ENCODE results near the gene PIAS2.
"Not testable (repeated sequence)": the region's sequence is repeated elsewhere in the genome, so short reads cannot be mapped to it uniquely, and the experiment has no call there.

Gene PIAS2

DNA sequence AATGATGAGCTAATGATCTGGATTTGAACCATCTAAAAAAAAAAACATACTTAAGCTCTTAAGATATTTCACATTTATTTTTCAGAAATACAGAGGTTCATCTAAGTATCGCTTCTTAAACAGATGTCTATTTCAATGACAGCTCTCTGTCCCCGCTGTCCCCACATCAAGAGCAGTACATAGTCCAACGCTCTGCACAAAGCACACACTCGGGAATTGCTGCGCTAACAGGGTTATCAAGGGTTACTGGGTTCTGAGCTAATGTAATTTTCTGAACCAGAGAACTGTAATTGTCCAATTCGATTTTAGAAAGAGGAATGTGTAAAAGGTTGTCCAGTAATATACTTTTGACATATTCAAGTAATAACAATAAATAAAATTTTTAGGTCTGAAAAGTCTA lies 101.6 kb downstream of the PIAS2 start:
- Histone ChIP-seq H3K4me3 (ENCODE audit: low read length) (no peak overlapping the region), H3K36me3 (ENCODE audit: control insufficient read depth, insufficient read depth, low read length) (no peaks in the 10 kb centered on the region), H3K27ac (ENCODE audit: low read depth, low read length) (no peak overlapping the region)

DNA sequence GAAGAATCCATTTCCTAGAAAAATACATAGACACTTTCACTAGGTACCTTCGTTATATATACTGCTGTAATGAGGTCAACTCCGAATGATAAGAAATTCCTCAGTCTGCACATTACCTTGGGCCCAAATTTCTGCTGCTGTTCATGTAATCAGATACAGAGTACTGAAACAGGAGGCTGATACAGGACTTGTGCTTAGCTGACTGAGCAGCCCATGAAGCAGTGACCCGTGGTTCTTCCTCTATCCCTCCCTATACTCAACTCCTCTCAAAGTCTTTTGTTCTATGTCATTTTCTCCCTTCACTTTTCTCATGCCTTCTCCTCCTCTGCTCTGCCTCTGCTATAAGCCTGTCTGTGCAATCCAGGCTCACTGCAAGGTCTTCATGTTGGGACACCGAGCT lies 102.9 kb downstream of the PIAS2 start:
- H3K27ac ChIP-seq (ENCODE audit: low read depth, low read length), result no peak overlapping the region
- H3K4me1 ChIP-seq (ENCODE audit: control insufficient read depth, insufficient read depth, low read length), result no peaks in the 10 kb centered on the region
- H3K4me3 ChIP-seq (ENCODE audit: low read length), result no peak overlapping the region
- H3K9ac ChIP-seq (ENCODE audit: low read length), result no peak overlapping the region
- no peaks in the 10 kb centered on the region for H3K27me3 ChIP-seq (ENCODE audit: control insufficient read depth, insufficient read depth, low read length)
- H3K36me3 ChIP-seq (ENCODE audit: control insufficient read depth, insufficient read depth, low read length), result no peaks in the 10 kb centered on the region

More for the DNA sequence above, 101.6 kb downstream of the PIAS2 start:
- Histone ChIP-seq H3K4me1 (ENCODE audit: control insufficient read depth, insufficient read depth, low read length) (no peaks in the 10 kb centered on the region), H3K9ac (ENCODE audit: low read length) (no peak overlapping the region), H3K27me3 (ENCODE audit: control insufficient read depth, insufficient read depth, low read length) (no peaks in the 10 kb centered on the region)

DNA sequence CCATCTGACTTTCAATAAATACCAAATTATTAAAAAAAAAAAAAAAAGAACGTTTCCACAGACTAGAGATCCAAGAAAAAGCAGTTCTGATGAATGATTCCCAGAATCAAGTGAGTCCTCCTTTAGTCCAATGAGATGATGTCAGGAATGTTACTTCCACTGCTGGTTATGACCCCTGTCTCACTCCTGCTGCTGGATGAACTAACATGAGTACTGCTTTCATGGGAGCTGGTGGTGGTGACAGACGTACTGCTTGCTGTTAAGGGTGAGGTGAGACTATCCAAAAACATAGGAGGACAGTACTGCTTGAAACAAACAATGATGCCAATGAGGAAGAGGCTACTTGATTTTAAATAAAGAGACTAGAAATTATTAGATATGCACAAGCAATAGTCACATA lies 105.0 kb downstream of the PIAS2 start:
- Histone ChIP-seq H3K4me1 (ENCODE audit: control insufficient read depth, insufficient read depth, low read length) (no peaks in the 10 kb centered on the region), H3K36me3 (ENCODE audit: control insufficient read depth, insufficient read depth, low read length) (no peaks in the 10 kb centered on the region), H3K27me3 (ENCODE audit: control insufficient read depth, insufficient read depth, low read length) (no peaks in the 10 kb centered on the region), H3K4me3 (ENCODE audit: low read length) (no peak overlapping the region), H3K9ac (ENCODE audit: low read length) (no peak overlapping the region), H3K27ac (ENCODE audit: low read depth, low read length) (no peak overlapping the region)

DNA sequence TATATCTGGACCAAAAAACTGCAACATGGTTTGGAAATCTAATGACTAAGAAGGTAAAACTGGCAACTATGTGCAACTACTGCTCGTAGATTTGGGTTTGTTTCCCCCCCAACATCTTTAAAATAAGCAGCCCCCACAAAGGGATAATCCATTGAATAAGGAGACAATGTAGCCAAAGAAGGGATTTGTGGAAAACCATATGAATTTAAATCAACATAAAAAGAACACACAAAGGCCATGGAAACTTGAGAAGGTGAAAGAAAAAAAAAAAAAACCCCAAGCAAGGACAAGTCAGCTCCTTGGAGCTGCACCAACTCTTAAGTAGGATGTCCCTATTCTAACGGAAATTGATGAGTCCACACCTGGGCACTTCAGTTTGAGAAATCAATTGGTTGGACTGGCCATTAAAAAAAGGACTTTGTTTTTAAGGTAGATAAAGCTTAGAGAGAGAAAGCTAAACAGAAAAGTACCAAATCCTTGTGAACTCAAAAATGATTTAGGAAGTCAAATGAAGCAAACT lies 106.8 kb downstream of the PIAS2 start:
- Histone ChIP-seq H3K4me3 (ENCODE audit: low read length) (no peak overlapping the region), H3K27ac (ENCODE audit: low read depth, low read length) (no peak overlapping the region), H3K27me3 (ENCODE audit: control insufficient read depth, insufficient read depth, low read length) (no peaks in the 10 kb centered on the region), H3K9ac (ENCODE audit: low read length) (no peak overlapping the region), H3K36me3 (ENCODE audit: control insufficient read depth, insufficient read depth, low read length) (no peaks in the 10 kb centered on the region), H3K4me1 (ENCODE audit: control insufficient read depth, insufficient read depth, low read length) (no peaks in the 10 kb centered on the region)

DNA sequence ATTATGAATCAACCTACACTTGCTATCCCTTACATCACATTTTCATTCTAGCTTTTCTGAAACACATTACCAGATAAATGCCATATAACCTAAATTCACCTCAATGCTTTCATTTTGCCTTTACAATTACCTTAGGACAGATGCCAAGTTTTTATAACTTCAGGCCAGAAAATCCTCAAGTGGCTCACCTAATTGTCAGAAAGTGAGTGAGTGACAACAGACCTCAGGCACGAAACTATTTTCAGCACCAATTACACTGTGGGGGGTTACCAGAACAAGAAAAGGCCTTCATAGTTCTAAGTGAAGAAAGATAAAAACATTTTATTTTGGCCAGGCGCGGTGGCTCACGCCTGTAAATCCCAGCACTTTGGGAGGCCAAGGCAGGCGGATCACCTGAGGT lies 108.2 kb downstream of the PIAS2 start:
- Histone ChIP-seq H3K36me3 (ENCODE audit: control insufficient read depth, insufficient read depth, low read length) (no peaks in the 10 kb centered on the region), H3K27me3 (ENCODE audit: control insufficient read depth, insufficient read depth, low read length) (no peaks in the 10 kb centered on the region), H3K27ac (ENCODE audit: low read depth, low read length) (no peak overlapping the region), H3K4me3 (ENCODE audit: low read length) (no peak overlapping the region), H3K4me1 (ENCODE audit: control insufficient read depth, insufficient read depth, low read length) (no peaks in the 10 kb centered on the region), H3K9ac (ENCODE audit: low read length) (no peak overlapping the region)

DNA sequence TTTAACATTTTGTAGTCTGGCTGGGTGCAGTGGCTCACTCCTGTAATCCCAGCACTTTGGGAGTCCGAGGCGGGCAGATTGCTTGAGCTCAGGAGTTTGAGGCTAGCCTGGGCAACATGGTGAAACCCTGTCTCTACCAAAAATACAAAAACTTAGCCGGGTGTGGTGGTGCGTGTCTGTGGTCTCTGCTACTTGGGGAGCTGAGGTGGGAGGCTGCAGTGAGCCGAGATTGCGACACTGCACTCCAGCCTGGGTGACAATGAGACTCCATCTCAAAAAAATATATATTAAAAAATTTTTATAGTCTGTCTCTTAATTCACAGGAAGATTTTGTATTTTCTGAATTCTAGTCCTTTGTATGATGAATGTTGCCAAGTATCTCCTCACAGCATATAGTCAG lies 121.4 kb downstream of the PIAS2 start:
- H3K4me1 ChIP-seq (ENCODE audit: control insufficient read depth, insufficient read depth, low read length); H3K4me3 ChIP-seq (ENCODE audit: low read length): not testable (repeated sequence)

DNA sequence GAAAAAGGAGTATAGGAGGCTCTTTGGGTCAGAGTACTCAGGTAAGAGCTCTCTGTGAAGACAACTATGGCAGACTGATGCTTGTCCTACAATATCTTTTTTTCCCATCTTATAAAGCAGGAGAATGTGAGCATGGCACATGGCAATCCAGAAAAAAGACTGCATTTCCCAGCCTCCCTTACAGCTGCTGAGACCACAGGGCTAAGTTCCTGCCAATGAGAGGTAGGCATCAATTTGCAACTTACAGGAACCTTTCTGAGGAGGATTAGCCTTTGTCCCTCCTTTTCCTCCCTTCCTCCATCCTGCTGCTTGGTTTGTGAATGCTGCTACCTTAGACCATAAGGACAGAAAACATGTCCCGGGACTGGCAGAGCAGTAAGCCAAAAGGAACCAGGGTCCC lies 122.7 kb downstream of the PIAS2 start:
- Histone ChIP-seq H3K9ac (ENCODE audit: low read length) (no peak overlapping the region), H3K4me1 (ENCODE audit: control insufficient read depth, insufficient read depth, low read length) (no peaks in the 10 kb centered on the region), H3K4me3 (ENCODE audit: low read length) (no peak overlapping the region), H3K27ac (ENCODE audit: low read depth, low read length) (no peak overlapping the region), H3K36me3 (ENCODE audit: control insufficient read depth, insufficient read depth, low read length) (no peaks in the 10 kb centered on the region), H3K27me3 (ENCODE audit: control insufficient read depth, insufficient read depth, low read length) (no peaks in the 10 kb centered on the region)

More for the DNA sequence above, 121.4 kb downstream of the PIAS2 start:
- not testable (repeated sequence) for H3K36me3 ChIP-seq (ENCODE audit: control insufficient read depth, insufficient read depth, low read length); H3K27me3 ChIP-seq (ENCODE audit: control insufficient read depth, insufficient read depth, low read length); H3K27ac ChIP-seq (ENCODE audit: low read depth, low read length); H3K9ac ChIP-seq (ENCODE audit: low read length)

DNA sequence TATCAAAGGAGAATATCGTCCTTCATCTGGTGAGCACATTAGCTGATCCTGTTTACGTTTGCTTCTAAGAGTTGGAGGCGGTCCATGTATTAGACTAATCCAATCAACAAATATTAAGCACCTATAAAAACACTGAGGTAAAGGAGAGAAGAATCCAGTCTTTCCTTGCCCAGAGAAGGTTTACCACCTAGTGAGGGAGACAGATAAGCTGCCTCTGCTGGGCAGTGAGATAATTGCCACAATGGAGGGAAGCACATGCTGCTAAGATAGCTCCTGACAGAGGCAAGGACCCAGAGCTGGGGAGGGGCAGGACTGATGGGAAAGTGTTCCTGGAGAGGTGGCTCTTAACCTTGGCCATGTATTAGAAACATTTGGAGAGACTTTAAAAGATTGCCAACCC lies 123.7 kb downstream of the PIAS2 start:
- no peak overlapping the region for H3K9ac ChIP-seq (ENCODE audit: low read length)
- H3K4me3 ChIP-seq (ENCODE audit: low read length), result no peak overlapping the region
- H3K27me3 ChIP-seq (ENCODE audit: control insufficient read depth, insufficient read depth, low read length), result no peaks in the 10 kb centered on the region
- no peaks in the 10 kb centered on the region for H3K4me1 ChIP-seq (ENCODE audit: control insufficient read depth, insufficient read depth, low read length)
- no peak overlapping the region for H3K27ac ChIP-seq (ENCODE audit: low read depth, low read length)
- no peaks in the 10 kb centered on the region for H3K36me3 ChIP-seq (ENCODE audit: control insufficient read depth, insufficient read depth, low read length)

DNA sequence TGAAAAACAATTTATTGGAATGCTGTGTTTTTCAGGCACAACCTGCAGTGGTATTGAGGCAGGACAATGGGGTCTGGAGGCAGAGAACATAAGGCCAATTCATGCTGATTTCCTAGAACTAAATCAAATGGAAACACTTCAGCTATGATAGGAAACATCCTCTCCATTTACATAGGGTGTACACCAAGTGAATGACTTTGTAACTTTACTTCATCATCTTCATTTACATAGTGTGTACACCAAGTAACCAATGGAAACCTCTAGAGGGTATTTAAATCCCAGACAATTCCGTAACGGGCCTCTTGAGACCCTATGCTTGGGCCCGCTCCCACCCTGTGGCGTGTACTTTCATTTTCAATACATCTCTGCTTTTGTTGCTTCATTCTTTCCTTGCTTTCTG lies 128.2 kb downstream of the PIAS2 start:
- Histone ChIP-seq H3K4me3 (ENCODE audit: low read length) (no peak overlapping the region), H3K27me3 (ENCODE audit: control insufficient read depth, insufficient read depth, low read length) (no peaks in the 10 kb centered on the region), H3K36me3 (ENCODE audit: control insufficient read depth, insufficient read depth, low read length) (no peaks in the 10 kb centered on the region), H3K27ac (ENCODE audit: low read depth, low read length) (no peak overlapping the region), H3K9ac (ENCODE audit: low read length) (no peak overlapping the region), H3K4me1 (ENCODE audit: control insufficient read depth, insufficient read depth, low read length) (no peaks in the 10 kb centered on the region)

DNA sequence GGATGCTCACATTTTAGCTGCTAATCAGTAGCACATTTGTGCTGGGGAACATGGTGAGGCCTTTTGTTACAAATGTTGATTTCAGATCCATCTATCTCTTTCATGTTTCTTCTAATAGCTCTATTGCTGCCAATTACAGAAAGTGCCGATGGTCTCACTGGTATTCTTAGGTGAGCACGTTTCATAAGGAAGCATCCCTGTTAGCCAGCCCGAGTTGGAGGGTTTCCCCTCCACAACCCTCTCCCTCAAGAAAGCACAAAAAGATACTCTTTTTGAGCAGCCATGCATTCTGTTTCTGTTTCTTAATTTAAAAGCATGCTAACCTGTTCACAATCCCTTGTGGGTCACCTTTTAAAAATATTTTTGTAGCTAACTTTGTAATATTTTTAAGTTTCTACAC lies 129.6 kb downstream of the PIAS2 start:
- H3K9ac ChIP-seq (ENCODE audit: low read length), result no peak overlapping the region
- H3K27ac ChIP-seq (ENCODE audit: low read depth, low read length), result no peak overlapping the region
- no peaks in the 10 kb centered on the region for H3K4me1 ChIP-seq (ENCODE audit: control insufficient read depth, insufficient read depth, low read length)
- no peak overlapping the region for H3K4me3 ChIP-seq (ENCODE audit: low read length)
- no peaks in the 10 kb centered on the region for H3K36me3 ChIP-seq (ENCODE audit: control insufficient read depth, insufficient read depth, low read length)
- H3K27me3 ChIP-seq (ENCODE audit: control insufficient read depth, insufficient read depth, low read length), result no peaks in the 10 kb centered on the region

DNA sequence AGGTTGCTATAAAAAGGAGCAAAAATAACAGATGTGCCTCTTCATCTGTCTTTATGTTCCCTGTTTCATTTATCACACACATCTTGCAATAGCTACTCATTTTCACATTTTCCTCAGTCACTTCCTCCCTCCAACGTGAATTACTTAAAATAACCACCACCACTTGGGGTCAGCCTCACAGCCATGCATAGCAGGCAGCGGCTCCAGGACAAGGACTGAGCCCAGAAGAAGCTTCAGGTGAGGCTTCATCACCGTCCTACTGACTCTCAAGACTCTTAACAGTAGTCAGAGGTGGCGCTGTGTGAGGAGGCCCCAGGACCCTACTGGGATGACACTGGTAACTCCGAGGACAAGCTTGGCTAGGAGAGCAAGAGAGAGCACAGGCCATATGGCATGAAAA lies 144.9 kb downstream of the PIAS2 start:
- no peaks in the 10 kb centered on the region for H3K4me1 ChIP-seq (ENCODE audit: control insufficient read depth, insufficient read depth, low read length)
- H3K4me3 ChIP-seq (ENCODE audit: low read length), result no peak overlapping the region
- H3K27ac ChIP-seq (ENCODE audit: low read depth, low read length), result no peak overlapping the region
- H3K9ac ChIP-seq (ENCODE audit: low read length), result no peak overlapping the region
- no peaks in the 10 kb centered on the region for H3K27me3 ChIP-seq (ENCODE audit: control insufficient read depth, insufficient read depth, low read length)
- no peaks in the 10 kb centered on the region for H3K36me3 ChIP-seq (ENCODE audit: control insufficient read depth, insufficient read depth, low read length)

DNA sequence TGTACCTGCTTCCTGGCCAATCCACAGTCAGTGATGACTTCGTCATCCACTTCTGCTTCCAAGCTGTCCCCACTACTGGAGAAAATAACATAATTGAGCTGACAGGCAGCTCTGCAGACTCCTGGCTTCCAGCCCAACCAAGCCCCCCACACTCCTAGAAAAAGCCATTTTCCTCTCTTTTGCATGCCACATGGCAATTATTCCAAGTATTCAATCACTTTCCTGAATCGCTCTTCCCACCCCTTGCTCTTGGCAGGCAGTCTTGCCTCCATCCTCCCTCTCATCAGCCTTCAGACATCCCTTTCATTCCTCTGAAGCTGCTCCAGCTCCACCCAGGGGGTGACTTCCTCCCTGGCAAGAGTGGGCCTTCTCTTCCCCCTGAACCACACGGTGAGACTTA lies 146.2 kb downstream of the PIAS2 start:
- no peaks in the 10 kb centered on the region for H3K4me1 ChIP-seq (ENCODE audit: control insufficient read depth, insufficient read depth, low read length)
- H3K27ac ChIP-seq (ENCODE audit: low read depth, low read length), result no peak overlapping the region
- H3K36me3 ChIP-seq (ENCODE audit: control insufficient read depth, insufficient read depth, low read length), result no peaks in the 10 kb centered on the region
- no peak overlapping the region for H3K4me3 ChIP-seq (ENCODE audit: low read length)
- no peaks in the 10 kb centered on the region for H3K27me3 ChIP-seq (ENCODE audit: control insufficient read depth, insufficient read depth, low read length)
- no peak overlapping the region for H3K9ac ChIP-seq (ENCODE audit: low read length)

DNA sequence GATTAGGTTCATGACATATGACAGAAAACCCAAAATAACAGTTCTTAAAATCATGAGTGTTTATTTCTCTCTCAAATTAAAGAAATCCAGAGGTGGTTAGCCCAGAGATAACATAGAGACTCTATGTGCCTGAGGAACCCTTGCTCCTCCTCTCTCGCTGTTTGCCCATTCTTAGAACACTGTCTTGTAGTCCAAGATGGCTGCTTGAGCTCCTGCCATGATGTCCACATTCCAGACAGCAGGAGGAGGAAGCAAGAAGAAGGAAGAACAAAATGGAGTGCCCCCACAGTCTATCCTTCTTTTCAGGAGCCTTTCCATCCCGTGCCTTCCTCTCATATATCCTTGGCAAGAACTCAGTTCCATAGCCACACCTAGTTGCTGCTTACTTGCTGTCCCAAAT lies 146.6 kb downstream of the PIAS2 start:
- Histone ChIP-seq H3K4me3 (ENCODE audit: low read length) (no peak overlapping the region), H3K27me3 (ENCODE audit: control insufficient read depth, insufficient read depth, low read length) (no peaks in the 10 kb centered on the region), H3K36me3 (ENCODE audit: control insufficient read depth, insufficient read depth, low read length) (no peaks in the 10 kb centered on the region), H3K9ac (ENCODE audit: low read length) (no peak overlapping the region), H3K4me1 (ENCODE audit: control insufficient read depth, insufficient read depth, low read length) (no peaks in the 10 kb centered on the region), H3K27ac (ENCODE audit: low read depth, low read length) (no peak overlapping the region)
